Esophagus muscularis mucosa (tissue), 3 donors: ENCODE results near the gene LIM2.

Experiments
- POLR2A ChIP-seq: fragments of 450-650 bp; IDR thresholded peaks from one replicate; pipeline ENCODE4 v1.6.1; 2017; ENCODE audit warnings: antibody characterized with exemption, moderate library complexity, mild to moderate bottlenecking, low read depth
- POLR2AphosphoS5 ChIP-seq, 2 donors: sonication (generic); formaldehyde crosslinking; IDR thresholded peaks; one replicate each; pipeline ENCODE4 v1.6.1; 2017; ENCODE audit warnings: antibody characterized with exemption in 2 of 2
- TF ChIP-seq, protein P1 (sequence below), 3 experiments: fragments of 200-600 bp in 2 of 3; fragments of 450-650 bp in 1 of 3; sonication (generic) in 2 of 3; IDR thresholded peaks; one replicate each; pipeline ENCODE4 v1.5.1; 2017 to 2019; ENCODE audit warnings: antibody characterized with exemption in 3 of 3, mild to moderate bottlenecking in 2 of 3, moderate library complexity in 1 of 3

DNA sequence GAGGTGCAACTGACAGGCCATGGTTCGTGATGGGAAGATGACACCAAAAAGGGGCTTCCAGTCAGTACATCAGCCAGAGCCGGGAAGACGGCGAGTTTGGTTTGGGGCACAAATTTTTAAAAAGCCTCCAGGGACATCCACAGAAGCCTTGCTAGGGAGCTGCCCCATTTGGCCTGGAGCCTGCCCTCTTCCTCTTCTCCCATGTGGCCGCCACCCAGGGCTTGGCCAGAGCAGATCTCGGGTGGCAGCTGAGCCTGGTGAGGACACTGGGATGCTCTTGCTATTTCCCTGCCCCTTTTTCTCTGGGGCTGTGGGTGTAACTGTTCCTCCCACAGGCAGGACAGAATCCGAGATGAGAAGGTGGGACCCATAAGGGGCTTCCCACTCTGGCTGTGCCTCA is 29.8 kb downstream of the LIM2 start:
- TF ChIP-seq, protein P1, sequence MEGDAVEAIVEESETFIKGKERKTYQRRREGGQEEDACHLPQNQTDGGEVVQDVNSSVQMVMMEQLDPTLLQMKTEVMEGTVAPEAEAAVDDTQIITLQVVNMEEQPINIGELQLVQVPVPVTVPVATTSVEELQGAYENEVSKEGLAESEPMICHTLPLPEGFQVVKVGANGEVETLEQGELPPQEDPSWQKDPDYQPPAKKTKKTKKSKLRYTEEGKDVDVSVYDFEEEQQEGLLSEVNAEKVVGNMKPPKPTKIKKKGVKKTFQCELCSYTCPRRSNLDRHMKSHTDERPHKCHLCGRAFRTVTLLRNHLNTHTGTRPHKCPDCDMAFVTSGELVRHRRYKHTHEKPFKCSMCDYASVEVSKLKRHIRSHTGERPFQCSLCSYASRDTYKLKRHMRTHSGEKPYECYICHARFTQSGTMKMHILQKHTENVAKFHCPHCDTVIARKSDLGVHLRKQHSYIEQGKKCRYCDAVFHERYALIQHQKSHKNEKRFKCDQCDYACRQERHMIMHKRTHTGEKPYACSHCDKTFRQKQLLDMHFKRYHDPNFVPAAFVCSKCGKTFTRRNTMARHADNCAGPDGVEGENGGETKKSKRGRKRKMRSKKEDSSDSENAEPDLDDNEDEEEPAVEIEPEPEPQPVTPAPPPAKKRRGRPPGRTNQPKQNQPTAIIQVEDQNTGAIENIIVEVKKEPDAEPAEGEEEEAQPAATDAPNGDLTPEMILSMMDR (IDR thresholded peaks at IDR 0.05), result no peak
- TF ChIP-seq POLR2AphosphoS5 (IDR thresholded peaks at IDR 0.05) (no peak), POLR2A (no peak)
